Measurements from ENCODE around the gene TCF7.

TCF7 gene

DNA sequence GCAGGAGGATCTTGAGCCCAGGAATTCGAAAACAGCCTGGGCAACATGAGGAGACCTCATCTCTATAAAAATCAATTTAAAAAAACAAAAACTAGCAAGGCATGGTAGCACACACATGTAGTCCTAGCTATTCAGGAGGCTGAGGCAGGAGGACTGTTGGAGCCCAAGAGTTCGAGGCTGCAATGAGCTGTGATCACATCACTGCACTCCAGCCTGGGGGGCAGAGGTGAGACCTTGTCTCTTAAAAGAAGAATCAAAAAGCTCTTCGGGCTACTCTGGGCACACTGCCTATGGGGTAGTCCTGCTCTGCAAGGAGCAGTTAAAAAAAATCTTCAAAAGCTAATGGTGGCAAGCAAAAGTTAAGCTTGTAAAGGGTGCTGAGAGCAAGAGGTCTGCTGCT is 38.8 kb downstream of the TCF7 start:
- Histone ChIP-seq H3K4me3 (replicated peaks; ENCODE audit: insufficient read depth, low read length) (no peak overlapping the region), H3K27me3 (ENCODE audit: insufficient read depth, poor library complexity, severe bottlenecking) (no peaks in the 10 kb centered on the region), H3K27ac (replicated peaks) (no peak overlapping the region)
- no peak for DNase-seq (ENCODE audit: low read depth in 1 of 2, low spot score in 1 of 2)
- TF ChIP-seq GABPA (IDR thresholded peaks at IDR 0.05; ENCODE audit: low read depth): no peak
- no peak for TF ChIP-seq POLR2AphosphoS5 (IDR thresholded peaks at IDR 0.05; ENCODE audit: low read depth)
- TF ChIP-seq, protein P1, sequence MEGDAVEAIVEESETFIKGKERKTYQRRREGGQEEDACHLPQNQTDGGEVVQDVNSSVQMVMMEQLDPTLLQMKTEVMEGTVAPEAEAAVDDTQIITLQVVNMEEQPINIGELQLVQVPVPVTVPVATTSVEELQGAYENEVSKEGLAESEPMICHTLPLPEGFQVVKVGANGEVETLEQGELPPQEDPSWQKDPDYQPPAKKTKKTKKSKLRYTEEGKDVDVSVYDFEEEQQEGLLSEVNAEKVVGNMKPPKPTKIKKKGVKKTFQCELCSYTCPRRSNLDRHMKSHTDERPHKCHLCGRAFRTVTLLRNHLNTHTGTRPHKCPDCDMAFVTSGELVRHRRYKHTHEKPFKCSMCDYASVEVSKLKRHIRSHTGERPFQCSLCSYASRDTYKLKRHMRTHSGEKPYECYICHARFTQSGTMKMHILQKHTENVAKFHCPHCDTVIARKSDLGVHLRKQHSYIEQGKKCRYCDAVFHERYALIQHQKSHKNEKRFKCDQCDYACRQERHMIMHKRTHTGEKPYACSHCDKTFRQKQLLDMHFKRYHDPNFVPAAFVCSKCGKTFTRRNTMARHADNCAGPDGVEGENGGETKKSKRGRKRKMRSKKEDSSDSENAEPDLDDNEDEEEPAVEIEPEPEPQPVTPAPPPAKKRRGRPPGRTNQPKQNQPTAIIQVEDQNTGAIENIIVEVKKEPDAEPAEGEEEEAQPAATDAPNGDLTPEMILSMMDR (IDR thresholded peaks at IDR 0.05; ENCODE audit: insufficient read depth, low read length): no peak
- TF ChIP-seq SPI1 (IDR thresholded peaks at IDR 0.05; ENCODE audit: borderline replicate concordance, low read depth): no peak

DNA sequence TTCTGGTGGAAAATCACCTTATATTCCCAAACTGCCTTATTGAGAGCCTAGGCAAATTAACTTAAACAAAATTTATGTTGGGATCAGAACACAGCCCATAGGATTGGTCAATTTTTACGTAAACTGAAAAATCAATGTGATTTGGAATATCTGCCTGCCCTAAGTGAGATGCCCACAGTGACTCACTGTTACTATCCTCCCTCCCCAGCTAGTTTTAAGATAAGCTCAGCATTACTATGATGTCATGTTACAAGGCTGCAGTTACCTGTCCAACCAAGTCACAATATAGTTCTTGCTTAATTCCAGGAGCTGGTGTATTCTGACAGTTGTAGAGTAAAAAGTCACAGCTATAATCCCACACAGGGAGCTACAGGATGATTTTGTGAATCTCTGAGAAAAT is 39.2 kb downstream of the TCF7 start:
- H3K4me3 ChIP-seq (replicated peaks; ENCODE audit: insufficient read depth, low read length): no peak overlapping the region
- H3K27me3 ChIP-seq (ENCODE audit: insufficient read depth, poor library complexity, severe bottlenecking): no peaks in the 10 kb centered on the region
- no peak overlapping the region for H3K27ac ChIP-seq (replicated peaks)
- TF ChIP-seq GABPA (IDR thresholded peaks at IDR 0.05; ENCODE audit: low read depth): no peak
- no peak for TF ChIP-seq POLR2AphosphoS5 (IDR thresholded peaks at IDR 0.05; ENCODE audit: low read depth)
- TF ChIP-seq, protein P1 (IDR thresholded peaks at IDR 0.05; ENCODE audit: insufficient read depth, low read length): no peak
- TF ChIP-seq, protein P2, sequence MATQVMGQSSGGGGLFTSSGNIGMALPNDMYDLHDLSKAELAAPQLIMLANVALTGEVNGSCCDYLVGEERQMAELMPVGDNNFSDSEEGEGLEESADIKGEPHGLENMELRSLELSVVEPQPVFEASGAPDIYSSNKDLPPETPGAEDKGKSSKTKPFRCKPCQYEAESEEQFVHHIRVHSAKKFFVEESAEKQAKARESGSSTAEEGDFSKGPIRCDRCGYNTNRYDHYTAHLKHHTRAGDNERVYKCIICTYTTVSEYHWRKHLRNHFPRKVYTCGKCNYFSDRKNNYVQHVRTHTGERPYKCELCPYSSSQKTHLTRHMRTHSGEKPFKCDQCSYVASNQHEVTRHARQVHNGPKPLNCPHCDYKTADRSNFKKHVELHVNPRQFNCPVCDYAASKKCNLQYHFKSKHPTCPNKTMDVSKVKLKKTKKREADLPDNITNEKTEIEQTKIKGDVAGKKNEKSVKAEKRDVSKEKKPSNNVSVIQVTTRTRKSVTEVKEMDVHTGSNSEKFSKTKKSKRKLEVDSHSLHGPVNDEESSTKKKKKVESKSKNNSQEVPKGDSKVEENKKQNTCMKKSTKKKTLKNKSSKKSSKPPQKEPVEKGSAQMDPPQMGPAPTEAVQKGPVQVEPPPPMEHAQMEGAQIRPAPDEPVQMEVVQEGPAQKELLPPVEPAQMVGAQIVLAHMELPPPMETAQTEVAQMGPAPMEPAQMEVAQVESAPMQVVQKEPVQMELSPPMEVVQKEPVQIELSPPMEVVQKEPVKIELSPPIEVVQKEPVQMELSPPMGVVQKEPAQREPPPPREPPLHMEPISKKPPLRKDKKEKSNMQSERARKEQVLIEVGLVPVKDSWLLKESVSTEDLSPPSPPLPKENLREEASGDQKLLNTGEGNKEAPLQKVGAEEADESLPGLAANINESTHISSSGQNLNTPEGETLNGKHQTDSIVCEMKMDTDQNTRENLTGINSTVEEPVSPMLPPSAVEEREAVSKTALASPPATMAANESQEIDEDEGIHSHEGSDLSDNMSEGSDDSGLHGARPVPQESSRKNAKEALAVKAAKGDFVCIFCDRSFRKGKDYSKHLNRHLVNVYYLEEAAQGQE (IDR thresholded peaks at IDR 0.05; ENCODE audit: insufficient replicate concordance, low read depth): no peak
- no peak for TF ChIP-seq SPI1 (IDR thresholded peaks at IDR 0.05; ENCODE audit: borderline replicate concordance, low read depth)
- no peak for DNase-seq (ENCODE audit: low read depth in 1 of 2, low spot score in 1 of 2)

GRCh38 chr5:134161513-134162395 is 47.3 kb downstream of the TCF7 start:
- DNase-seq (ENCODE audit: low read depth in 1 of 2, low spot score in 1 of 2): no peak
- TF ChIP-seq POLR2AphosphoS5 (IDR thresholded peaks at IDR 0.05; ENCODE audit: low read depth) (no peak), SPI1 (IDR thresholded peaks at IDR 0.05; ENCODE audit: borderline replicate concordance, low read depth) (no peak), GABPA (IDR thresholded peaks at IDR 0.05; ENCODE audit: low read depth) (no peak)
- TF ChIP-seq, protein P1 (IDR thresholded peaks at IDR 0.05; ENCODE audit: insufficient read depth, low read length): no peak
- TF ChIP-seq, protein P2 (IDR thresholded peaks at IDR 0.05; ENCODE audit: insufficient replicate concordance, low read depth): no peak
- Histone ChIP-seq H3K27ac (replicated peaks) (no peak overlapping the region), H3K4me3 (replicated peaks; ENCODE audit: insufficient read depth, low read length) (no peak overlapping the region), H3K27me3 (ENCODE audit: insufficient read depth, poor library complexity, severe bottlenecking) (no peaks in the 10 kb centered on the region)

Measured in HL-60 (cell line).